A549 (cell line): Measurements from ENCODE around the gene CD4. TPM values are rescaled to one million over a fixed set of nuclear protein-coding genes. Genes with fewer than 3 reads are reported as not detected.

Experiments used
- ATAC-seq, 2 experiments: fragments of 200-7000 bp in 1 of 2; fragments of >200 bp in 1 of 2; cut with Nextera tagmentation in 1 of 2; cut with Tn5 transposase in 1 of 2; 3 replicates each; pipeline versions ENCODE4 v1.8.0 to v1.9.1; 2018 to 2020; ENCODE audit warnings: mild to moderate bottlenecking in 1 of 2, moderate library complexity in 1 of 2
- CTCF ChIA-PET: fragments of 300-600 bp; sonication (Branson Sonifier 250); formaldehyde crosslinking; extraction: SDS; loops from one replicate; lab custom pipeline; 2021; ENCODE audit warnings: antibody characterized with exemption, inconsistent platforms; lab: Yijun Ruan, JAX
- POLR2A ChIA-PET: fragments of 350-600 bp; formaldehyde crosslinking; extraction: SDS; loops from one replicate; lab custom pipeline; 2021; ENCODE audit warnings: antibody characterized with exemption, inconsistent platforms; lab: Yijun Ruan, JAX
- DNase-seq, 2 experiments: peaks; one replicate each; pipeline versions ENCODE4 v3.0.0 to v3.0.0-alpha.2; 2011 to 2016; ENCODE audit warnings: low read depth in 1 of 2, low spot score in 1 of 2
- FAIRE-seq: peaks from 2 replicates; lab custom pipeline; 2011; peaks lifted over from hg19 to GRCh38; lab: Jason Lieb, UNC
- H3K27ac ChIP-seq, 2 experiments: fragments of >200 bp; sonication (Bioruptor Twin); formaldehyde crosslinking; 3 replicates each; pipeline ENCODE4 v1.5.1; 2016 to 2017
- H3K4me1 ChIP-seq: fragments of >200 bp; sonication (Bioruptor Twin); formaldehyde crosslinking; 3 replicates; pipeline ENCODE4 v1.6.1; 2016
- H3K4me2 ChIP-seq: fragments of >200 bp; sonication (Bioruptor Twin); formaldehyde crosslinking; 3 replicates; pipeline ENCODE4 v1.6.1; 2016
- H3K4me3 ChIP-seq: fragments of >200 bp; sonication (Bioruptor Twin); formaldehyde crosslinking; 3 replicates; pipeline ENCODE4 v1.5.1; 2016
- H3K9me3 ChIP-seq: fragments of >200 bp; sonication (Bioruptor Twin); formaldehyde crosslinking; 3 replicates; pipeline ENCODE4 v1.6.1; 2016
- CBX2 ChIP-seq: fragments of 200-600 bp; sonication (generic); IDR thresholded peaks from 2 replicates; pipeline ENCODE4 v1.6.1; 2016; ENCODE audit warnings: low read depth, mild to moderate bottlenecking, borderline replicate concordance
- CBX8 ChIP-seq: fragments of 200-600 bp; sonication (generic); IDR thresholded peaks from 2 replicates; pipeline ENCODE4 v1.6.1; 2016
- CHD2 ChIP-seq: fragments of 150-350 bp; IDR thresholded peaks from 2 replicates; pipeline ENCODE4 v1.6.1; 2014; ENCODE audit warnings: low read length; ENCODE audit not compliant: partially characterized antibody
- CHD4 ChIP-seq: fragments of 200-600 bp; sonication (generic); IDR thresholded peaks from 2 replicates; pipeline ENCODE4 v1.6.1; 2016; ENCODE audit warnings: antibody characterized with exemption, mild to moderate bottlenecking, borderline replicate concordance
- EP300 ChIP-seq, 2 experiments: fragments of >200 bp; sonication (Bioruptor Twin); formaldehyde crosslinking; IDR thresholded peaks; 2 replicates in 1 of 2; 3 replicates in 1 of 2; pipeline ENCODE4 v1.6.1; 2016 to 2017
- ESRRA ChIP-seq: fragments of 150-350 bp; IDR thresholded peaks from 2 replicates; pipeline ENCODE4 v1.6.1; 2014; ENCODE audit warnings: mild to moderate bottlenecking, low read length, borderline replicate concordance
- FOXS1 ChIP-seq: fragments of 250-450 bp; sonication (Bioruptor Pico); IDR thresholded peaks from 2 replicates; pipeline ENCODE4 v1.5.0; 2020; ENCODE audit warnings: mild to moderate bottlenecking, moderate library complexity
- HDAC2 ChIP-seq: fragments of 200-600 bp; sonication (generic); IDR thresholded peaks from 2 replicates; pipeline ENCODE4 v1.6.1; 2016
- HOXB5 ChIP-seq: fragments of 250-450 bp; sonication (Bioruptor Pico); IDR thresholded peaks from 2 replicates; pipeline ENCODE4 v1.5.0; 2020; ENCODE audit warnings: mild to moderate bottlenecking, moderate library complexity
- KDM1A ChIP-seq: fragments of 200-600 bp; sonication (generic); IDR thresholded peaks from 2 replicates; pipeline ENCODE4 v1.6.1; 2016; ENCODE audit warnings: low read depth, mild to moderate bottlenecking
- MAX ChIP-seq: IDR thresholded peaks from 2 replicates; pipeline ENCODE4 v1.6.1; 2012
- MYC ChIP-seq: IDR thresholded peaks from 2 replicates; pipeline ENCODE4 v1.6.1; 2012; ENCODE audit warnings: mild to moderate bottlenecking, inconsistent platforms, low read length, improper control_type of control experiment, borderline replicate concordance
- NPAS2 ChIP-seq: fragments of 250-450 bp; sonication (Bioruptor Pico); IDR thresholded peaks from 2 replicates; pipeline ENCODE4 v1.8.0; 2022; ENCODE audit warnings: mild to moderate bottlenecking, moderate library complexity, borderline replicate concordance
- PBX3 ChIP-seq: IDR thresholded peaks from 2 replicates; pipeline ENCODE4 v1.6.1; 2012
- POLR2AphosphoS2 ChIP-seq: conservative IDR thresholded peaks from 2 replicates; pipeline ENCODE4 v1.6.1; 2012; ENCODE audit warnings: low read length, improper control_type of control experiment, inconsistent platforms
- RAD21 ChIP-seq, 2 experiments: fragments of >200 bp in 1 of 2; sonication (Bioruptor Twin) in 1 of 2; formaldehyde crosslinking in 1 of 2; IDR thresholded peaks in 1 of 2; conservative IDR thresholded peaks in 1 of 2; 2 replicates in 1 of 2; 3 replicates in 1 of 2; pipeline ENCODE4 v1.6.1; 2012 to 2018; ENCODE audit warnings: inconsistent platforms in 1 of 2
- RARB ChIP-seq: fragments of 250-450 bp; sonication (Bioruptor Pico); IDR thresholded peaks from 2 replicates; pipeline ENCODE4 v1.8.0; 2021; ENCODE audit warnings: mild to moderate bottlenecking, moderate library complexity
- RFX5 ChIP-seq: fragments of 450-650 bp; IDR thresholded peaks from 2 replicates; pipeline ENCODE4 v1.7.1; 2014; ENCODE audit warnings: antibody characterized with exemption, mild to moderate bottlenecking, moderate library complexity
- RNF2 ChIP-seq: fragments of 200-600 bp; sonication (generic); IDR thresholded peaks from 2 replicates; pipeline ENCODE4 v1.6.1; 2016; ENCODE audit warnings: low read depth, mild to moderate bottlenecking, antibody characterized with exemption, moderate library complexity, borderline replicate concordance
- ZC3H11A ChIP-seq: fragments of 450-650 bp; IDR thresholded peaks from 2 replicates; pipeline ENCODE4 v1.6.1; 2014; ENCODE audit warnings: antibody characterized with exemption, mild to moderate bottlenecking
- ZFP36 ChIP-seq: fragments of 450-650 bp; IDR thresholded peaks from 2 replicates; pipeline ENCODE4 v1.6.1; 2014; ENCODE audit warnings: borderline replicate concordance; ENCODE audit not compliant: partially characterized antibody
- ZNF302 ChIP-seq: fragments of 250-450 bp; sonication (Bioruptor Pico); IDR thresholded peaks from 2 replicates; pipeline ENCODE4 v1.9.0; 2021; ENCODE audit warnings: inconsistent platforms, mild to moderate bottlenecking, moderate library complexity
- WGBS: methylation state at CpG from one replicate; pipeline ENCODE4 v1.1.6; 2017; ENCODE audit errors: missing lambda C conversion rate; 5-methylcytosine and 5-hydroxymethylcytosine counted together
- polyA plus RNA-seq, 4 experiments: library from polyadenylated mRNA; depleted of rRNA in 3 of 4; stranded (reverse); fragments of >200 nt; fragmentation: RNase III in 1 of 4; extraction: RNeasy Plus Mini Kit Qiagen cat#74134 plus additional on column Dnase treatment in 1 of 4; gene quantifications; 2 replicates in 3 of 4; 3 replicates in 1 of 4; pipeline ENCODE4 v1.2.3, GENCODE V29; 2011 to 2017
- TF ChIP-seq, protein P1 (sequence below): fragments of 150-350 bp; IDR thresholded peaks from 2 replicates; pipeline ENCODE4 v1.6.1; 2014; ENCODE audit warnings: low read depth, mild to moderate bottlenecking, low read length
- TF ChIP-seq, protein P2 (sequence below): IDR thresholded peaks from 2 replicates; pipeline ENCODE4 v1.6.1; 2012; ENCODE audit warnings: low read depth, borderline replicate concordance
- TF ChIP-seq, protein P3 (sequence below): fragments of 250-450 bp; sonication (Bioruptor Pico); IDR thresholded peaks from 2 replicates; pipeline ENCODE4 v1.5.0; 2021; ENCODE audit warnings: mild to moderate bottlenecking, moderate library complexity, borderline replicate concordance

Gene CD4
- polyA plus RNA-seq, 2 of the 4 experiments (the other 2 are of a cell fraction), result 0.03 TPM; not detected in 1

- no peak for FAIRE-seq
These were observed 9.5 kb upstream of the CD4 start for GRCh38 chr12:6779708-6780432.

GRCh38 chr12:6780573-6780972 lies 8.8 kb upstream of the CD4 start:
- no peaks in the 10 kb centered on the region for H3K9me3 ChIP-seq
- WGBS, result 83% methylated on average over 6 of the region's 6 CpGs
- ATAC-seq, result no peak
- CTCF ChIA-PET, result interaction anchor here (0.6 to 26.0 kb wide), 16 partner anchors 11 to 905 kb away, joined by 3 to 670 read pairs (median 4); partner anchors contain the start of genes GPR162, LAG3, MLF2 and P3H3
- H3K4me2 ChIP-seq, result no peak overlapping the region
- H3K4me1 ChIP-seq, result peaks cover 12% of the 10 kb centered on the region; the same call in 2 of the 3 replicates
- no peak for DNase-seq
- TF ChIP-seq RFX5 (no peak), PBX3 (no peak), EP300 (IDR thresholded peaks at IDR 0.05) (no peak), ZFP36 (no peak), CHD2 (no peak), CHD4 (no peak), ESRRA (no peak), POLR2AphosphoS2 (no peak)
- TF ChIP-seq, protein P1, sequence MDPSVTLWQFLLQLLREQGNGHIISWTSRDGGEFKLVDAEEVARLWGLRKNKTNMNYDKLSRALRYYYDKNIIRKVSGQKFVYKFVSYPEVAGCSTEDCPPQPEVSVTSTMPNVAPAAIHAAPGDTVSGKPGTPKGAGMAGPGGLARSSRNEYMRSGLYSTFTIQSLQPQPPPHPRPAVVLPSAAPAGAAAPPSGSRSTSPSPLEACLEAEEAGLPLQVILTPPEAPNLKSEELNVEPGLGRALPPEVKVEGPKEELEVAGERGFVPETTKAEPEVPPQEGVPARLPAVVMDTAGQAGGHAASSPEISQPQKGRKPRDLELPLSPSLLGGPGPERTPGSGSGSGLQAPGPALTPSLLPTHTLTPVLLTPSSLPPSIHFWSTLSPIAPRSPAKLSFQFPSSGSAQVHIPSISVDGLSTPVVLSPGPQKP, result no peak
- TF ChIP-seq, protein P2, sequence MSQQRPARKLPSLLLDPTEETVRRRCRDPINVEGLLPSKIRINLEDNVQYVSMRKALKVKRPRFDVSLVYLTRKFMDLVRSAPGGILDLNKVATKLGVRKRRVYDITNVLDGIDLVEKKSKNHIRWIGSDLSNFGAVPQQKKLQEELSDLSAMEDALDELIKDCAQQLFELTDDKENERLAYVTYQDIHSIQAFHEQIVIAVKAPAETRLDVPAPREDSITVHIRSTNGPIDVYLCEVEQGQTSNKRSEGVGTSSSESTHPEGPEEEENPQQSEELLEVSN, result no peak
- TF ChIP-seq, all 56 proteins: peak for 0
- H3K27ac ChIP-seq, result no peak overlapping the region
- H3K4me3 ChIP-seq, result no peak overlapping the region
- POLR2A ChIA-PET, result interaction anchor here (0.6 to 2.8 kb wide), 3 partner anchors 14 to 105 kb away, joined by 3 to 22 read pairs (median 8); partner anchors contain the start of genes MLF2 and PTMS
- no peak for FAIRE-seq

More at GRCh38 chr12:6779708-6780432, 9.5 kb upstream of the CD4 start:
- Histone ChIP-seq H3K27ac (no peak overlapping the region), H3K4me1 (peaks cover 15% of the 10 kb centered on the region; the same call in 2 of the 3 replicates), H3K4me2 (no peak overlapping the region), H3K9me3 (no peaks in the 10 kb centered on the region), H3K4me3 (no peak overlapping the region)
- 63% methylated on average over 6 of the region's 6 CpGs for WGBS
- no peak for ATAC-seq
- DNase-seq, result no peak
- CTCF ChIA-PET, result interaction anchor here (0.6 to 26.0 kb wide), 18 partner anchors 9 to 904 kb away, joined by 3 to 670 read pairs (median 4); partner anchors contain the start of genes GPR162, LAG3, MLF2 and P3H3
- POLR2A ChIA-PET, result interaction anchor here (0.6 to 2.8 kb wide), 3 partner anchors 14 to 104 kb away, joined by 3 to 22 read pairs (median 8); partner anchors contain the start of genes MLF2 and PTMS
- no peak for TF ChIP-seq HDAC2

- H3K4me1 ChIP-seq, result peaks cover 9% of the 10 kb centered on the region; the same call in 1 of the 3 replicates
- H3K4me2 ChIP-seq, result no peak overlapping the region
- H3K4me3 ChIP-seq, result no peak overlapping the region
- 61% methylated on average over 6 of the region's 6 CpGs for WGBS
- FAIRE-seq (no peak), ATAC-seq (no peak), DNase-seq (no peak)
- no peak overlapping the region for H3K27ac ChIP-seq
- no peaks in the 10 kb centered on the region for H3K9me3 ChIP-seq
- POLR2A ChIA-PET, result interaction anchor here (2.5 to 2.8 kb wide), 2 partner anchors 16 to 29 kb away, joined by 8 to 22 read pairs; partner anchors contain the start of genes MLF2 and PTMS
- CTCF ChIA-PET, result interaction anchor here (0.8 to 26.0 kb wide), 8 partner anchors 13 to 244 kb away, joined by 3 to 670 read pairs (median 30); partner anchors contain the start of genes GPR162, LAG3, MLF2 and P3H3
- TF ChIP-seq CHD4, result no peak
- no peak for TF ChIP-seq KDM1A
- no peak for TF ChIP-seq MYC
- TF ChIP-seq ZC3H11A, result no peak
- no peak for TF ChIP-seq FOXS1 (CRISPR knock-in tag)
- TF ChIP-seq, protein P3, sequence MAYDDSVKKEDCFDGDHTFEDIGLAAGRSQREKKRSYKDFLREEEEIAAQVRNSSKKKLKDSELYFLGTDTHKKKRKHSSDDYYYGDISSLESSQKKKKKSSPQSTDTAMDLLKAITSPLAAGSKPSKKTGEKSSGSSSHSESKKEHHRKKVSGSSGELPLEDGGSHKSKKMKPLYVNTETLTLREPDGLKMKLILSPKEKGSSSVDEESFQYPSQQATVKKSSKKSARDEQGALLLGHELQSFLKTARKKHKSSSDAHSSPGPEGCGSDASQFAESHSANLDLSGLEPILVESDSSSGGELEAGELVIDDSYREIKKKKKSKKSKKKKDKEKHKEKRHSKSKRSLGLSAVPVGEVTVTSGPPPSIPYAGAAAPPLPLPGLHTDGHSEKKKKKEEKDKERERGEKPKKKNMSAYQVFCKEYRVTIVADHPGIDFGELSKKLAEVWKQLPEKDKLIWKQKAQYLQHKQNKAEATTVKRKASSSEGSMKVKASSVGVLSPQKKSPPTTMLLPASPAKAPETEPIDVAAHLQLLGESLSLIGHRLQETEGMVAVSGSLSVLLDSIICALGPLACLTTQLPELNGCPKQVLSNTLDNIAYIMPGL, result no peak
- no peak for TF ChIP-seq NPAS2
- no peak for TF ChIP-seq RNF2
- TF ChIP-seq MAX, result no peak
- no peak for TF ChIP-seq RFX5
- no peak for TF ChIP-seq HOXB5 (CRISPR knock-in tag)
- TF ChIP-seq RARB (CRISPR knock-in tag), result no peak
- TF ChIP-seq HDAC2, result no peak
- TF ChIP-seq CBX2, result no peak
- TF ChIP-seq CBX8, result no peak
- no peak for TF ChIP-seq RAD21 (conservative IDR thresholded peaks at IDR 0.05 in 1 of 2, IDR thresholded peaks at IDR 0.05 in 1 of 2)
- no peak for TF ChIP-seq ZNF302 (CRISPR knock-in tag)
- no peak for TF ChIP-seq ZFP36
These were observed 7.2 kb upstream of the CD4 start for GRCh38 chr12:6782119-6782518.
